Measurements from ENCODE around the gene HNRNPA1. TPM values are rescaled to one million over a fixed set of nuclear protein-coding genes. Genes with fewer than 3 reads are reported as not detected.

Gene HNRNPA1
- total and polyA plus RNA-seq, 9 of the 15 experiments (the other 6 are each of a cell fraction or from before 2014, with no cell fraction given): 1,166 to 2,703 (median 1,815) TPM

GRCh38 chr12:54287261-54288157, 7.0 kb downstream of the HNRNPA1 start (continued):
- no peak for TF ChIP-seq ZNF398 (CRISPR knock-in tag; IDR thresholded peaks at IDR 0.05)
- no peak for TF ChIP-seq MCM5 (IDR thresholded peaks at IDR 0.05; ENCODE audit: low read depth)
- TF ChIP-seq FOXJ2 (tag; IDR thresholded peaks at IDR 0.05): no peak
- peak; percentile 5; the same call in 1 of the 2 replicates for TF ChIP-seq NFIC (IDR thresholded peaks at IDR 0.05)
- TF ChIP-seq TCFL5 (CRISPR knock-in tag; conservative IDR thresholded peaks at IDR 0.05): 0 out of 2 replicates have a peak, but pooled peaks have one; percentile 4
- no peak for TF ChIP-seq FIP1L1 (IDR thresholded peaks at IDR 0.05; ENCODE audit: low read depth, low read length, poor library complexity, severe bottlenecking)
- TF ChIP-seq XRCC4 (IDR thresholded peaks at IDR 0.05; ENCODE audit: extremely low read depth, insufficient read depth, insufficient read length): no peak
- TF ChIP-seq SREBF1 (IDR thresholded peaks at IDR 0.05; ENCODE audit: borderline replicate concordance, low read depth, low read length): no peak
- TF ChIP-seq FOXJ3 (CRISPR knock-in tag; IDR thresholded peaks at IDR 0.05): no peak
- no peak for TF ChIP-seq POU5F1 (IDR thresholded peaks at IDR 0.05; ENCODE audit: borderline replicate concordance, low read depth, low read length, partially characterized antibody)
- 0 out of 2 replicates have a peak, but pooled peaks have one; percentile 82 for TF ChIP-seq ERF (CRISPR knock-in tag; IDR thresholded peaks at IDR 0.05)
- TF ChIP-seq COPS2 (conservative IDR thresholded peaks at IDR 0.05): no peak
- no peak for TF ChIP-seq EZH2 (IDR thresholded peaks at IDR 0.05; ENCODE audit: borderline replicate concordance, low read depth, low read length)
- no peak for TF ChIP-seq NELFE (IDR thresholded peaks at IDR 0.05; ENCODE audit: insufficient read depth, insufficient read length)
- no peak for TF ChIP-seq BACH1 (tag; IDR thresholded peaks at IDR 0.05)
- TF ChIP-seq RBM17 (IDR thresholded peaks at IDR 0.05; ENCODE audit: borderline replicate concordance, low read depth, low read length): no peak
- TF ChIP-seq HMGXB4 (CRISPR knock-in tag; IDR thresholded peaks at IDR 0.05): no peak
- 0 out of 2 replicates have a peak, but pooled peaks have one; percentile 46 for TF ChIP-seq GABPB1 (CRISPR knock-in tag; IDR thresholded peaks at IDR 0.05)
- TF ChIP-seq MEF2A (IDR thresholded peaks at IDR 0.05; ENCODE audit: control insufficient read depth, low read depth, low read length): no peak
- TF ChIP-seq ZC3H11A (IDR thresholded peaks at IDR 0.05; ENCODE audit: low read depth, low read length): no peak
- no peak for TF ChIP-seq ARHGAP35 (IDR thresholded peaks at IDR 0.05; ENCODE audit: partially characterized antibody)
- TF ChIP-seq ZNF197 (CRISPR knock-in tag; IDR thresholded peaks at IDR 0.05; ENCODE audit: low read depth): no peak
- TF ChIP-seq CREBBP (IDR thresholded peaks at IDR 0.05; ENCODE audit: low read depth, low read length): no peak
- TF ChIP-seq DLX4 (CRISPR knock-in tag; IDR thresholded peaks at IDR 0.05): peak; percentile 72; the same call in 1 of the 2 replicates
- no peak for TF ChIP-seq RUNX1 (IDR thresholded peaks at IDR 0.05; ENCODE audit: low read depth)

Measured in K562 (cell line).